Lower leg skin (tissue), 4 donors: ENCODE results near the gene TRAF2. TPM values are rescaled to one million over a fixed set of nuclear protein-coding genes. Genes with fewer than 3 reads are reported as not detected.

Experiments
- DNase-seq, 2 donors: peaks; one replicate each; pipeline ENCODE4 v3.0.0-alpha.2; 2019; ENCODE audit warnings: low spot score in 2 of 2
- H3K4me3 ChIP-seq: fragments of 200-600 bp; sonication (generic); 2 replicates; pipeline ENCODE4 v1.5.1; 2017; ENCODE audit warnings: mild to moderate bottlenecking, low read depth; ENCODE audit not compliant: poor library complexity, severe bottlenecking
- CTCF ChIP-seq, 3 donors: fragments of 450-650 bp; IDR thresholded peaks; one replicate each; pipeline ENCODE4 v1.5.1; 2016; ENCODE audit warnings: antibody characterized with exemption in 3 of 3, mild to moderate bottlenecking in 3 of 3, moderate library complexity in 2 of 3
- POLR2A ChIP-seq, 2 donors: fragments of 450-650 bp; IDR thresholded peaks; one replicate each; pipeline ENCODE4 v1.6.1; 2016 to 2017; ENCODE audit warnings: antibody characterized with exemption in 2 of 2, mild to moderate bottlenecking in 1 of 2, moderate library complexity in 1 of 2
- WGBS, 2 donors: methylation state at CpG; one replicate each; pipeline ENCODE4 v1.1.5; 2018; 5-methylcytosine and 5-hydroxymethylcytosine counted together
- intact Hi-C: fragments of 100-400 bp; cut with DNase I; formaldehyde crosslinking; loops from one replicate; pipeline ENCODE4 v1.15.0; 2023; ENCODE audit warnings: low total_unique reads
- total RNA-seq, 4 donors: library from RNA; depleted of rRNA; stranded (reverse); fragments of >200 nt; gene quantifications; one replicate each; pipeline ENCODE4 v1.1.0, GENCODE V29; 2016

Gene TRAF2
- total RNA-seq, 4 donors from 2014 or later = 13.2 to 16.7 (median 15.8) TPM

GRCh38 chr9:136898483-136899100 is 12.3 kb downstream of the TRAF2 start:
- WGBS, 2 donors = 92 to 97% methylated on average over 13 to 21 of the region's 21 CpGs
- DNase-seq = no peak
- no peak for TF ChIP-seq POLR2A (IDR thresholded peaks at IDR 0.05)
- TF ChIP-seq CTCF (IDR thresholded peaks at IDR 0.05) = no peak
- intact Hi-C loops = no loop called here
- no peak overlapping the region for H3K4me3 ChIP-seq

GRCh38 chr9:136899196-136899595 is 12.9 kb downstream of the TRAF2 start:
- no peak for DNase-seq
- WGBS, 2 donors = 57 to 70% methylated on average over 9 of the region's 9 CpGs
- no peak overlapping the region for H3K4me3 ChIP-seq
- intact Hi-C loops = no loop called here
- TF ChIP-seq POLR2A (IDR thresholded peaks at IDR 0.05) = no peak
- TF ChIP-seq CTCF (IDR thresholded peaks at IDR 0.05) = no peak

- H3K4me3 ChIP-seq = no peak overlapping the region
- 86 to 95% methylated on average over 10 of the region's 10 CpGs for WGBS, 2 donors
- TF ChIP-seq CTCF (IDR thresholded peaks at IDR 0.05) (no peak), POLR2A (IDR thresholded peaks at IDR 0.05) (no peak)
- intact Hi-C loops = no loop called here
- DNase-seq = no peak
Measured at GRCh38 chr9:136900556-136900955, 14.2 kb downstream of the TRAF2 start.

GRCh38 chr9:136900988-136901515 is 14.7 kb downstream of the TRAF2 start:
- no peak for DNase-seq
- WGBS, 2 donors = 61 to 66% methylated on average over 13 of the region's 13 CpGs
- H3K4me3 ChIP-seq = no peak overlapping the region
- TF ChIP-seq CTCF (IDR thresholded peaks at IDR 0.05) (no peak), POLR2A (IDR thresholded peaks at IDR 0.05) (no peak)
- intact Hi-C loops = no loop called here

GRCh38 chr9:136901516-136902258 is 15.4 kb downstream of the TRAF2 start:
- DNase-seq = peak; percentile 31 to 88
- H3K4me3 ChIP-seq = no peak overlapping the region
- no peak for TF ChIP-seq CTCF (IDR thresholded peaks at IDR 0.05)
- TF ChIP-seq POLR2A (IDR thresholded peaks at IDR 0.05) = no peak
- 15 to 17% methylated on average over 20 of the region's 20 CpGs for whole genome bisulfite sequencing, 2 donors
- intact Hi-C loops = no loop called here
